Astrocyte (in vitro differentiated cells and primary cell): ENCODE measurements around the gene DLGAP1.

Source experiments
- EZH2 ChIP-seq: IDR thresholded peaks from 2 replicates; pipeline ENCODE4 v1.6.1; 2012; ENCODE audit warnings: mild to moderate bottlenecking, low read length, inconsistent platforms; ENCODE audit not compliant: insufficient read depth
- TF ChIP-seq, protein P1 (sequence below): IDR thresholded peaks from 2 replicates; pipeline ENCODE4 v1.5.1; 2011; ENCODE audit warnings: low read depth, mild to moderate bottlenecking, inconsistent platforms, low read length, moderate library complexity; ENCODE audit not compliant: insufficient read depth

DNA sequence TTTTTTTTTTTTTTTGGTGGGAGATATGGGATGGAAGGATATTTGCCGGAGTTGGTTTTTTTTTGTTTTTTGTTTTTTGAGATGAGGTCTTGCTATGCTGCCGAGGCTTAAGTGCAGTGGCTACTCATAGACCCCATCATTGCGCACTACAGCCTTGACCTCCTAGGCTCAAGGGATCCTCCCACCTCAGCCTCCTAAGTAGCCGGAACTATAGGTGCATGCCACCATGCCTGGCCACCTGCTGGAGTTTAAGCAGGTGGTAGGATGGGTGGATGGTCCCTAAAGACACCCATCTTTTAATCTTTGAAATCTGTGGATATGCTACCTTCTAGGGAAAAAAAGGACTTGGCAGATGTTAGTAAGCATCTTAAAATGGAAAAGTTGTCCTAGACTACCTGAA lies 835.4 kb downstream of the DLGAP1 start:
- no peak for TF ChIP-seq EZH2
- TF ChIP-seq, protein P1, sequence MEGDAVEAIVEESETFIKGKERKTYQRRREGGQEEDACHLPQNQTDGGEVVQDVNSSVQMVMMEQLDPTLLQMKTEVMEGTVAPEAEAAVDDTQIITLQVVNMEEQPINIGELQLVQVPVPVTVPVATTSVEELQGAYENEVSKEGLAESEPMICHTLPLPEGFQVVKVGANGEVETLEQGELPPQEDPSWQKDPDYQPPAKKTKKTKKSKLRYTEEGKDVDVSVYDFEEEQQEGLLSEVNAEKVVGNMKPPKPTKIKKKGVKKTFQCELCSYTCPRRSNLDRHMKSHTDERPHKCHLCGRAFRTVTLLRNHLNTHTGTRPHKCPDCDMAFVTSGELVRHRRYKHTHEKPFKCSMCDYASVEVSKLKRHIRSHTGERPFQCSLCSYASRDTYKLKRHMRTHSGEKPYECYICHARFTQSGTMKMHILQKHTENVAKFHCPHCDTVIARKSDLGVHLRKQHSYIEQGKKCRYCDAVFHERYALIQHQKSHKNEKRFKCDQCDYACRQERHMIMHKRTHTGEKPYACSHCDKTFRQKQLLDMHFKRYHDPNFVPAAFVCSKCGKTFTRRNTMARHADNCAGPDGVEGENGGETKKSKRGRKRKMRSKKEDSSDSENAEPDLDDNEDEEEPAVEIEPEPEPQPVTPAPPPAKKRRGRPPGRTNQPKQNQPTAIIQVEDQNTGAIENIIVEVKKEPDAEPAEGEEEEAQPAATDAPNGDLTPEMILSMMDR, result no peak
